Measurements from ENCODE around the gene TMOD4. TPM values are rescaled to one million over a fixed set of nuclear protein-coding genes. Genes with fewer than 3 reads are reported as not detected.
A peak's percentile ranks its signal among the peaks of the same experiment; 100 is the strongest.

TMOD4 gene
- total and polyA plus RNA-seq, 9 of the 15 experiments (the other 6 are each of a cell fraction or from before 2014, with no cell fraction given) = 0.18 to 1.8 (median 1.1) TPM; not detected in 1

DNA sequence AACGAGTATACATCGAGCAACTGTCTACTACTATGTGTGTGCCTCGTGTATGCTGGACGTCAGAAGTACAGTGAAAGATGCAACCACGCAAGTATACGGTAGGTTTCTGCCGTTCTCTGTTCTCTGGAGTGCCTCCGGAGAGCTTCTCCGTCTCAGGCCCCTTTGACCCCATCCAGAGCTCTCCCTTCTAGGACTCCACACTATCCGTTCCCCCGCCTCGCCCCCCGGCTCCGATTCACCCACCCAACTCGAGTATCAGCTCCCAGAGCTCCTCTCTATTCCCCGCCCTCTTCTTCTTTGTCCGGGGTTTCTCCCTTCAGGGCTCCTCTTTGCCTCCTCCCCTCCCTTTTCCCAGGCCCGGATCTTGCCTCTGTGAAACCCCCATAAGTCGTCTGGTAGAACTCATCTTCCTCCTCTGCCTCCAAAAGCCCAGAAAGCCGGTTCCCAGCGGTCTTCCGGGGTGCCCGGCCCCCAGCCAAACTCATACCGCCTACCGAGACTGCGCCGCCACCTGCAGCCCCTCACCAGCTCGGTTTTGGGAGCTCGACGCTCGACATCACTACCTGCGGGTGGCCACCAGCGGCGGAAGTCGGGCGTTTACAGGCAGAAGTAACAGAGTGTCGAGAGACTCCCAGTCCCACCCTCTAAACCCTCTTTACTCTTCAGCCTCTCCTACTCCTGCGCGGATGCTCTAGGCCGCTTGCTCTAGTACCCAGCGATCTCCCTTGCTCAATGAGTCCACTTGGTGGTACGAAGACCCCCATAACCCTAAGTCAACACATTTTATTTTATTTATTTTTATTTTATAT is 14.1 kb upstream of the TMOD4 start, which contains the start of gene VPS72 (continued):
- TF ChIP-seq EWSR1 (IDR thresholded peaks at IDR 0.05; ENCODE audit: borderline replicate concordance, low read depth, partially characterized antibody) = no peak
- TF ChIP-seq FUS (optimal IDR thresholded peaks at IDR 0.05; ENCODE audit: low read depth, low read length) = no peak
- TF ChIP-seq, protein P1, sequence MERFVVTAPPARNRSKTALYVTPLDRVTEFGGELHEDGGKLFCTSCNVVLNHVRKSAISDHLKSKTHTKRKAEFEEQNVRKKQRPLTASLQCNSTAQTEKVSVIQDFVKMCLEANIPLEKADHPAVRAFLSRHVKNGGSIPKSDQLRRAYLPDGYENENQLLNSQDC (CRISPR knock-in tag; IDR thresholded peaks at IDR 0.05) = no peak
- TF ChIP-seq HNRNPL (IDR thresholded peaks at IDR 0.05; ENCODE audit: low read depth, low read length) = no peak
- TF ChIP-seq FOXA3 (CRISPR knock-in tag; conservative IDR thresholded peaks at IDR 0.05 in 1 of 2, IDR thresholded peaks at IDR 0.05 in 1 of 2) = no peak
- TF ChIP-seq, protein P2, sequence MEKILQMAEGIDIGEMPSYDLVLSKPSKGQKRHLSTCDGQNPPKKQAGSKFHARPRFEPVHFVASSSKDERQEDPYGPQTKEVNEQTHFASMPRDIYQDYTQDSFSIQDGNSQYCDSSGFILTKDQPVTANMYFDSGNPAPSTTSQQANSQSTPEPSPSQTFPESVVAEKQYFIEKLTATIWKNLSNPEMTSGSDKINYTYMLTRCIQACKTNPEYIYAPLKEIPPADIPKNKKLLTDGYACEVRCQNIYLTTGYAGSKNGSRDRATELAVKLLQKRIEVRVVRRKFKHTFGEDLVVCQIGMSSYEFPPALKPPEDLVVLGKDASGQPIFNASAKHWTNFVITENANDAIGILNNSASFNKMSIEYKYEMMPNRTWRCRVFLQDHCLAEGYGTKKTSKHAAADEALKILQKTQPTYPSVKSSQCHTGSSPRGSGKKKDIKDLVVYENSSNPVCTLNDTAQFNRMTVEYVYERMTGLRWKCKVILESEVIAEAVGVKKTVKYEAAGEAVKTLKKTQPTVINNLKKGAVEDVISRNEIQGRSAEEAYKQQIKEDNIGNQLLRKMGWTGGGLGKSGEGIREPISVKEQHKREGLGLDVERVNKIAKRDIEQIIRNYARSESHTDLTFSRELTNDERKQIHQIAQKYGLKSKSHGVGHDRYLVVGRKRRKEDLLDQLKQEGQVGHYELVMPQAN (IDR thresholded peaks at IDR 0.05; ENCODE audit: borderline replicate concordance) = peak; percentile 73; the same call in 1 of the 2 replicates
- peak in 1 of 2 experiments; percentile 72; a peak in 2 of 4 replicates for TF ChIP-seq RCOR1 (IDR thresholded peaks at IDR 0.05; ENCODE audit: borderline replicate concordance in 1 of 2, low read depth in 2 of 2, low read length in 2 of 2)
- no peak for TF ChIP-seq RBM22 (IDR thresholded peaks at IDR 0.05; ENCODE audit: low read depth, low read length, poor library complexity, severe bottlenecking)
- TF ChIP-seq SIN3B (IDR thresholded peaks at IDR 0.05; ENCODE audit: low read depth) = peak; percentile 73; the same call in 1 of the 2 replicates
- no peak for TF ChIP-seq MCM2 (IDR thresholded peaks at IDR 0.05; ENCODE audit: low read depth)
- TF ChIP-seq NFIC (IDR thresholded peaks at IDR 0.05) = peak; percentile 53
- no peak for TF ChIP-seq ZBTB12 (CRISPR knock-in tag; IDR thresholded peaks at IDR 0.05)
- TF ChIP-seq GATAD2B (IDR thresholded peaks at IDR 0.05; ENCODE audit: borderline replicate concordance) = peak; percentile 71; the same call in 1 of the 2 replicates
- TF ChIP-seq HSF4 (CRISPR knock-in tag; IDR thresholded peaks at IDR 0.05; ENCODE audit: borderline replicate concordance) = no peak
- TF ChIP-seq NR2C1 (IDR thresholded peaks at IDR 0.05) = no peak; the same call in 1 of the 2 replicates
- TF ChIP-seq NR2C1 (tag; IDR thresholded peaks at IDR 0.05) = peak; percentile 40; the same call in 1 of the 2 replicates
- TF ChIP-seq CBX3 (IDR thresholded peaks at IDR 0.05; ENCODE audit: borderline replicate concordance in 1 of 2, low read length in 2 of 2) = peak in 1 of 2 experiments; percentile 70; a peak in 1 of 3 replicates
- peak; percentile 88 for TF ChIP-seq ZFX (CRISPR knock-in tag; IDR thresholded peaks at IDR 0.05)
- TF ChIP-seq YY1 (IDR thresholded peaks at IDR 0.05; ENCODE audit: borderline replicate concordance in 1 of 3, control insufficient read depth in 1 of 3, extremely low read depth in 1 of 3, insufficient read depth in 3 of 3, insufficient read length in 1 of 3, insufficient replicate concordance in 2 of 3, low read depth in 1 of 3, low read length in 2 of 3) = peak in 2 of 3 experiments; percentile 85 to 87
- no peak for TF ChIP-seq CHAMP1 (IDR thresholded peaks at IDR 0.05)
- TF ChIP-seq TCFL5 (CRISPR knock-in tag; conservative IDR thresholded peaks at IDR 0.05) = no peak
